GM12872 (cell line): ENCODE results near the gene SNX4.

Experiments
- CTCF ChIP-seq: IDR thresholded peaks from 3 replicates; pipeline ENCODE4 v1.5.1; 2011; ENCODE audit warnings: low read depth, mild to moderate bottlenecking, low read length, moderate library complexity; ENCODE audit not compliant: insufficient read depth

SNX4 gene

GRCh38 chr3:125480656-125481374, 39.2 kb downstream of the SNX4 start:
- TF ChIP-seq CTCF, result no peak

- TF ChIP-seq CTCF, result no peak
Measured at GRCh38 chr3:125479091-125479490, 40.9 kb downstream of the SNX4 start.

GRCh38 chr3:125478326-125478725, 41.7 kb downstream of the SNX4 start:
- TF ChIP-seq CTCF, result no peak

- no peak for TF ChIP-seq CTCF
Measured at GRCh38 chr3:125477701-125478100, 42.3 kb downstream of the SNX4 start.

GRCh38 chr3:125470671-125471070, 49.3 kb downstream of the SNX4 start:
- TF ChIP-seq CTCF, result no peak

- no peak for TF ChIP-seq CTCF
Measured at GRCh38 chr3:125462722-125463299, 57.2 kb downstream of the SNX4 start.

GRCh38 chr3:125461896-125462295, 58.1 kb downstream of the SNX4 start:
- no peak for TF ChIP-seq CTCF
